OCI-LY7 (cell line): ENCODE measurements around the gene SPECC1L.

Source experiments
- EZH2phosphoT487 ChIP-seq: fragments of 200-600 bp; sonication (generic); IDR thresholded peaks from 2 replicates; pipeline ENCODE4 v1.6.1; 2018; ENCODE audit warnings: low read depth, borderline replicate concordance, mild to moderate bottlenecking, mixed run types, antibody characterized with exemption, low read length, moderate library complexity, mixed read lengths
- TF ChIP-seq, protein P1 (sequence below): fragments of 200-600 bp; sonication (generic); conservative IDR thresholded peaks from 2 replicates; pipeline ENCODE4 v1.5.1; 2014; ENCODE audit warnings: mild to moderate bottlenecking, antibody characterized with exemption, low read length, moderate library complexity, mixed read lengths

DNA sequence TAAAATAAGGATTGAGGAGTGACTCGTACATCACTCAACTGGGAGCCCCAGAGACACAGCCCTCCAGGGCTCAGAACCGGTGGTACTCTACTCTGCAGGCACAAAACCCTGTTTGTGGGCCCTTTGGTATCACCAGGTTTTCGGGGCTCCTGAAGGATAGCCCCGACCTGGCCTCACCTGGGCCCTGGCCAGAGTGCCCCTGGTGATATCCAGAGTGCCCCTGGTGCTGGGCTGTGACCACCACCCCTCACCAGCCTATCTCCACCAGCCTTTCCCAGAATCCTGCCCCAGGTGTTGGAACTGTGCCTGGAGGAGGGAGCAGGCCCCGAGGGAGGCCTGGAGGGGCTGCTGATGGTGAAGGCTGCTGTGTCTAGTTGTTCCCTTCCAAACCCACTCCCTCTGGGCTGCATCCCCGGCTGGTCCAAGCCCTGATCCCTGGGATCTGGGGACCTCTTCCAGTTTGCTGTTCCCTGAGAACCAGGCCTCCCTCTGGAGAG lies 23.6 kb upstream of the SPECC1L start:
- TF ChIP-seq, protein P1, sequence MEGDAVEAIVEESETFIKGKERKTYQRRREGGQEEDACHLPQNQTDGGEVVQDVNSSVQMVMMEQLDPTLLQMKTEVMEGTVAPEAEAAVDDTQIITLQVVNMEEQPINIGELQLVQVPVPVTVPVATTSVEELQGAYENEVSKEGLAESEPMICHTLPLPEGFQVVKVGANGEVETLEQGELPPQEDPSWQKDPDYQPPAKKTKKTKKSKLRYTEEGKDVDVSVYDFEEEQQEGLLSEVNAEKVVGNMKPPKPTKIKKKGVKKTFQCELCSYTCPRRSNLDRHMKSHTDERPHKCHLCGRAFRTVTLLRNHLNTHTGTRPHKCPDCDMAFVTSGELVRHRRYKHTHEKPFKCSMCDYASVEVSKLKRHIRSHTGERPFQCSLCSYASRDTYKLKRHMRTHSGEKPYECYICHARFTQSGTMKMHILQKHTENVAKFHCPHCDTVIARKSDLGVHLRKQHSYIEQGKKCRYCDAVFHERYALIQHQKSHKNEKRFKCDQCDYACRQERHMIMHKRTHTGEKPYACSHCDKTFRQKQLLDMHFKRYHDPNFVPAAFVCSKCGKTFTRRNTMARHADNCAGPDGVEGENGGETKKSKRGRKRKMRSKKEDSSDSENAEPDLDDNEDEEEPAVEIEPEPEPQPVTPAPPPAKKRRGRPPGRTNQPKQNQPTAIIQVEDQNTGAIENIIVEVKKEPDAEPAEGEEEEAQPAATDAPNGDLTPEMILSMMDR: no peak
- TF ChIP-seq EZH2phosphoT487: no peak
